ENCODE results near the gene FGR. TPM values are rescaled to one million over a fixed set of nuclear protein-coding genes. Genes with fewer than 3 reads are reported as not detected.
A peak's percentile ranks its signal among the peaks of the same experiment; 100 is the strongest.

Gene FGR
- polyA plus RNA-seq, 12 donors = 0.96 to 8.5 (median 1.9) TPM; not detected in 2

- DNase-seq = no peak
These were observed 46.4 kb downstream of the FGR start for GRCh38 chr1:27588256-27589232.

GRCh38 chr1:27585684-27586083, 49.3 kb downstream of the FGR start:
- DNase-seq = no peak

- DNase-seq = no peak
These were observed 50.5 kb downstream of the FGR start for GRCh38 chr1:27584453-27584852.

GRCh38 chr1:27583479-27583878, 51.5 kb downstream of the FGR start:
- DNase-seq = no peak

GRCh38 chr1:27581823-27582243, 53.2 kb downstream of the FGR start:
- no peak for DNase-seq

- DNase-seq = no peak
These were observed 57.3 kb downstream of the FGR start for GRCh38 chr1:27577504-27578188.

GRCh38 chr1:27576806-27577227, 58.2 kb downstream of the FGR start:
- DNase-seq = no peak

GRCh38 chr1:27575840-27576331, 59.1 kb downstream of the FGR start:
- DNase-seq = peak; percentile 60

GRCh38 chr1:27574871-27575831, 59.8 kb downstream of the FGR start:
- DNase-seq = peak; percentile 91

GRCh38 chr1:27574001-27574781, 60.8 kb downstream of the FGR start:
- no peak for DNase-seq

- DNase-seq = no peak
These were observed 62.1 kb downstream of the FGR start for GRCh38 chr1:27572679-27573426.

- DNase-seq = no peak
These were observed 62.8 kb downstream of the FGR start for GRCh38 chr1:27572019-27572678.

GRCh38 chr1:27571439-27572018, 63.5 kb downstream of the FGR start:
- no peak for DNase-seq

GRCh38 chr1:27570784-27571183, 64.2 kb downstream of the FGR start:
- no peak for DNase-seq

GRCh38 chr1:27570356-27570755, 64.6 kb downstream of the FGR start:
- no peak for DNase-seq

GRCh38 chr1:27569506-27570291, 65.3 kb downstream of the FGR start:
- no peak for DNase-seq

- DNase-seq = no peak
These were observed 65.9 kb downstream of the FGR start for GRCh38 chr1:27569088-27569460.
